ENCODE data around the gene C15orf39. TPM values are rescaled to one million over a fixed set of nuclear protein-coding genes. Genes with fewer than 3 reads are reported as not detected.

C15orf39 gene
- total and polyA plus RNA-seq, 2 experiments from 2014 or later: 13.4 to 54.1 TPM

DNA sequence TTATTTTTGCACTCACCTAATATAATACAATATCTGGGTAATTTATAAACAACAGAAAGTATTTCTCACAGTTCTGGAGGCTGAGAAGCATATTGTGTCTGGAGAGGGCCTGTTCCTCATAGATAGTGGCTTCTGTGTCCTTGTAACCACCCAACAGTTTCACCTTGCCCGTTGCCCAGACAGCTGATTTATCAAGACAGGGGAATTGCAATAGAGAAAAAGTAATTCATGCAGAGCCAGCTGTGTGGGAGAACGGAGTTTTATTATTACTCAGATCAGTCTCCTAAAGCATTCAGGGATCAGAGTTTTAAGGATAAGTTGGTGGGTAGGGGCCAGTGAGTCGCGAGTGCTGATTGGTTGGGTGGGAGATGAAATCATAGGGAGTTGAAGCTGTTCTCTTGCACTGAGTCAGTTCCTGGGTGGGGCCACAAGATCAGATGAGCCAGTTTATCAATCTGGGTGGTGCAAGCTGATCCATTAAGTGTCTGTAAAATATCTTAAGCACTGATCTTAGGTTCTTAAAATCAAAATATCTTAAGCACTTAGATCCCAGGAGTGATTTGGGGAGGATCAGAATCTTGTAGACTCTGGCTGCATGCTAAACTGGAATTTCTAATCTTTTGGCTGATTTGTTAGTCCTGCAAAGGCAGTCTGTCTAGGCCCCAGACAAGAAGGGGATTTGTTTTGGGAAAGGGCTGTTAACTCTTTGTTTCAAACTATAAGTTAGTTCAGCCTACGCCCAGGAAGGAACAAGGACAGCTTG lies 33.9 kb upstream of the C15orf39 start:
- no peak for ATAC-seq
- H3K4me1 Mint-ChIP-seq: peaks cover 9% of the 10 kb centered on the region
- no peaks in the 10 kb centered on the region for H3K79me2 ChIP-seq (replicated peaks; ENCODE audit: insufficient read depth)
- peaks cover 24% of the 10 kb centered on the region for H3K9me3 Mint-ChIP-seq
- no peaks in the 10 kb centered on the region for H4K20me1 ChIP-seq (replicated peaks; ENCODE audit: insufficient read depth)
- DNase-seq (ENCODE audit: low spot score): no peak
- H3K27me3 ChIP-seq (ENCODE audit: insufficient read depth): no peaks in the 10 kb centered on the region
- H3K27ac ChIP-seq (ENCODE audit: low read depth): no peak overlapping the region
- H3K27ac Mint-ChIP-seq: no peak overlapping the region
- no peaks in the 10 kb centered on the region for H3K9me2 ChIP-seq (ENCODE audit: insufficient read depth)
- H3K27me3 Mint-ChIP-seq (ENCODE audit: insufficient read depth, low read depth, poor library complexity): peaks cover 12% of the 10 kb centered on the region
- H3K36me3 ChIP-seq (ENCODE audit: insufficient read depth): peaks cover 6% of the 10 kb centered on the region; the same call in 1 of the 2 replicates
- H3K36me3 Mint-ChIP-seq (ENCODE audit: low read depth): peaks cover 18% of the 10 kb centered on the region; the same call in 2 of the 3 replicates
- no peak for TF ChIP-seq STAT1 (IDR thresholded peaks at IDR 0.05; ENCODE audit: unreplicated experiment)
- TF ChIP-seq JUNB (IDR thresholded peaks at IDR 0.05; ENCODE audit: unreplicated experiment): no peak
- no peak for TF ChIP-seq CREB1 (CRISPR knock-in tag; IDR thresholded peaks at IDR 0.05; ENCODE audit: low read depth)
- no peak for TF ChIP-seq NANOG (IDR thresholded peaks at IDR 0.05; ENCODE audit: borderline replicate concordance)
- no peak for TF ChIP-seq ZNF114 (CRISPR knock-in tag; IDR thresholded peaks at IDR 0.05)
- TF ChIP-seq, protein P1, sequence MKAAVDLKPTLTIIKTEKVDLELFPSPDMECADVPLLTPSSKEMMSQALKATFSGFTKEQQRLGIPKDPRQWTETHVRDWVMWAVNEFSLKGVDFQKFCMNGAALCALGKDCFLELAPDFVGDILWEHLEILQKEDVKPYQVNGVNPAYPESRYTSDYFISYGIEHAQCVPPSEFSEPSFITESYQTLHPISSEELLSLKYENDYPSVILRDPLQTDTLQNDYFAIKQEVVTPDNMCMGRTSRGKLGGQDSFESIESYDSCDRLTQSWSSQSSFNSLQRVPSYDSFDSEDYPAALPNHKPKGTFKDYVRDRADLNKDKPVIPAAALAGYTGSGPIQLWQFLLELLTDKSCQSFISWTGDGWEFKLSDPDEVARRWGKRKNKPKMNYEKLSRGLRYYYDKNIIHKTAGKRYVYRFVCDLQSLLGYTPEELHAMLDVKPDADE (IDR thresholded peaks at IDR 0.05): no peak
- TF ChIP-seq, protein P2, sequence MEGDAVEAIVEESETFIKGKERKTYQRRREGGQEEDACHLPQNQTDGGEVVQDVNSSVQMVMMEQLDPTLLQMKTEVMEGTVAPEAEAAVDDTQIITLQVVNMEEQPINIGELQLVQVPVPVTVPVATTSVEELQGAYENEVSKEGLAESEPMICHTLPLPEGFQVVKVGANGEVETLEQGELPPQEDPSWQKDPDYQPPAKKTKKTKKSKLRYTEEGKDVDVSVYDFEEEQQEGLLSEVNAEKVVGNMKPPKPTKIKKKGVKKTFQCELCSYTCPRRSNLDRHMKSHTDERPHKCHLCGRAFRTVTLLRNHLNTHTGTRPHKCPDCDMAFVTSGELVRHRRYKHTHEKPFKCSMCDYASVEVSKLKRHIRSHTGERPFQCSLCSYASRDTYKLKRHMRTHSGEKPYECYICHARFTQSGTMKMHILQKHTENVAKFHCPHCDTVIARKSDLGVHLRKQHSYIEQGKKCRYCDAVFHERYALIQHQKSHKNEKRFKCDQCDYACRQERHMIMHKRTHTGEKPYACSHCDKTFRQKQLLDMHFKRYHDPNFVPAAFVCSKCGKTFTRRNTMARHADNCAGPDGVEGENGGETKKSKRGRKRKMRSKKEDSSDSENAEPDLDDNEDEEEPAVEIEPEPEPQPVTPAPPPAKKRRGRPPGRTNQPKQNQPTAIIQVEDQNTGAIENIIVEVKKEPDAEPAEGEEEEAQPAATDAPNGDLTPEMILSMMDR (conservative IDR thresholded peaks at IDR 0.05; ENCODE audit: low read depth in 2 of 2): no peak
- TF ChIP-seq, protein P3, sequence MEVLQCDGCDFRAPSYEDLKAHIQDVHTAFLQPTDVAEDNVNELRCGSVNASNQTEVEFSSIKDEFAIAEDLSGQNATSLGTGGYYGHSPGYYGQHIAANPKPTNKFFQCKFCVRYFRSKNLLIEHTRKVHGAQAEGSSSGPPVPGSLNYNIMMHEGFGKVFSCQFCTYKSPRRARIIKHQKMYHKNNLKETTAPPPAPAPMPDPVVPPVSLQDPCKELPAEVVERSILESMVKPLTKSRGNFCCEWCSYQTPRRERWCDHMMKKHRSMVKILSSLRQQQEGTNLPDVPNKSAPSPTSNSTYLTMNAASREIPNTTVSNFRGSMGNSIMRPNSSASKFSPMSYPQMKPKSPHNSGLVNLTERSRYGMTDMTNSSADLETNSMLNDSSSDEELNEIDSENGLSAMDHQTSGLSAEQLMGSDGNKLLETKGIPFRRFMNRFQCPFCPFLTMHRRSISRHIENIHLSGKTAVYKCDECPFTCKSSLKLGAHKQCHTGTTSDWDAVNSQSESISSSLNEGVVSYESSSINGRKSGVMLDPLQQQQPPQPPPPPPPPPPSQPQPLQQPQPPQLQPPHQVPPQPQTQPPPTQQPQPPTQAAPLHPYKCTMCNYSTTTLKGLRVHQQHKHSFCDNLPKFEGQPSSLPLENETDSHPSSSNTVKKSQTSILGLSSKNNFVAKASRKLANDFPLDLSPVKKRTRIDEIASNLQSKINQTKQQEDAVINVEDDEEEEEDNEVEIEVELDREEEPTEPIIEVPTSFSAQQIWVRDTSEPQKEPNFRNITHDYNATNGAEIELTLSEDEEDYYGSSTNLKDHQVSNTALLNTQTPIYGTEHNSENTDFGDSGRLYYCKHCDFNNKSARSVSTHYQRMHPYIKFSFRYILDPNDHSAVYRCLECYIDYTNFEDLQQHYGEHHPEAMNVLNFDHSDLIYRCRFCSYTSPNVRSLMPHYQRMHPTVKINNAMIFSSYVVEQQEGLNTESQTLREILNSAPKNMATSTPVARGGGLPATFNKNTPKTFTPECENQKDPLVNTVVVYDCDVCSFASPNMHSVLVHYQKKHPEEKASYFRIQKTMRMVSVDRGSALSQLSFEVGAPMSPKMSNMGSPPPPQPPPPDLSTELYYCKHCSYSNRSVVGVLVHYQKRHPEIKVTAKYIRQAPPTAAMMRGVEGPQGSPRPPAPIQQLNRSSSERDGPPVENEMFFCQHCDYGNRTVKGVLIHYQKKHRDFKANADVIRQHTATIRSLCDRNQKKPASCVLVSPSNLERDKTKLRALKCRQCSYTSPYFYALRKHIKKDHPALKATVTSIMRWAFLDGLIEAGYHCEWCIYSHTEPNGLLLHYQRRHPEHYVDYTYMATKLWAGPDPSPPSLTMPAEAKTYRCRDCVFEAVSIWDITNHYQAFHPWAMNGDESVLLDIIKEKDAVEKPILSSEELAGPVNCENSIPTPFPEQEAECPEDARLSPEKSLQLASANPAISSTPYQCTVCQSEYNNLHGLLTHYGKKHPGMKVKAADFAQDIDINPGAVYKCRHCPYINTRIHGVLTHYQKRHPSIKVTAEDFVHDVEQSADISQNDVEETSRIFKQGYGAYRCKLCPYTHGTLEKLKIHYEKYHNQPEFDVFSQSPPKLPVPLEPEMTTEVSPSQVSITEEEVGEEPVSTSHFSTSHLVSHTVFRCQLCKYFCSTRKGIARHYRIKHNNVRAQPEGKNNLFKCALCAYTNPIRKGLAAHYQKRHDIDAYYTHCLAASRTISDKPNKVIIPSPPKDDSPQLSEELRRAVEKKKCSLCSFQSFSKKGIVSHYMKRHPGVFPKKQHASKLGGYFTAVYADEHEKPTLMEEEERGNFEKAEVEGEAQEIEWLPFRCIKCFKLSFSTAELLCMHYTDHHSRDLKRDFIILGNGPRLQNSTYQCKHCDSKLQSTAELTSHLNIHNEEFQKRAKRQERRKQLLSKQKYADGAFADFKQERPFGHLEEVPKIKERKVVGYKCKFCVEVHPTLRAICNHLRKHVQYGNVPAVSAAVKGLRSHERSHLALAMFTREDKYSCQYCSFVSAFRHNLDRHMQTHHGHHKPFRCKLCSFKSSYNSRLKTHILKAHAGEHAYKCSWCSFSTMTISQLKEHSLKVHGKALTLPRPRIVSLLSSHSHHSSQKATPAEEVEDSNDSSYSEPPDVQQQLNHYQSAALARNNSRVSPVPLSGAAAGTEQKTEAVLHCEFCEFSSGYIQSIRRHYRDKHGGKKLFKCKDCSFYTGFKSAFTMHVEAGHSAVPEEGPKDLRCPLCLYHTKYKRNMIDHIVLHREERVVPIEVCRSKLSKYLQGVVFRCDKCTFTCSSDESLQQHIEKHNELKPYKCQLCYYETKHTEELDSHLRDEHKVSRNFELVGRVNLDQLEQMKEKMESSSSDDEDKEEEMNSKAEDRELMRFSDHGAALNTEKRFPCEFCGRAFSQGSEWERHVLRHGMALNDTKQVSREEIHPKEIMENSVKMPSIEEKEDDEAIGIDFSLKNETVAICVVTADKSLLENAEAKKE (CRISPR knock-in tag; IDR thresholded peaks at IDR 0.05): no peak
- H3F3A ChIP-seq (replicated peaks; ENCODE audit: low read depth): no peaks in the 10 kb centered on the region
- no peak overlapping the region for H3K4me3 Mint-ChIP-seq
- no peak overlapping the region for H3K4me3 ChIP-seq
- H2AFZ ChIP-seq: no peak overlapping the region
- peaks cover 9% of the 10 kb centered on the region for H3K4me1 ChIP-seq (ENCODE audit: insufficient read depth)
- H3K4me2 ChIP-seq: no peak overlapping the region

Data from GM23338 (cell line).